GM12801 (cell line): ENCODE data around the gene DRD2.

Experiments used
- TF ChIP-seq, protein P1 (sequence below): IDR thresholded peaks from one replicate; pipeline ENCODE4 v1.5.1; 2011; ENCODE audit warnings: control low read depth; ENCODE audit not compliant: insufficient read length; ENCODE audit errors: extremely low read depth

The DRD2 gene

DNA sequence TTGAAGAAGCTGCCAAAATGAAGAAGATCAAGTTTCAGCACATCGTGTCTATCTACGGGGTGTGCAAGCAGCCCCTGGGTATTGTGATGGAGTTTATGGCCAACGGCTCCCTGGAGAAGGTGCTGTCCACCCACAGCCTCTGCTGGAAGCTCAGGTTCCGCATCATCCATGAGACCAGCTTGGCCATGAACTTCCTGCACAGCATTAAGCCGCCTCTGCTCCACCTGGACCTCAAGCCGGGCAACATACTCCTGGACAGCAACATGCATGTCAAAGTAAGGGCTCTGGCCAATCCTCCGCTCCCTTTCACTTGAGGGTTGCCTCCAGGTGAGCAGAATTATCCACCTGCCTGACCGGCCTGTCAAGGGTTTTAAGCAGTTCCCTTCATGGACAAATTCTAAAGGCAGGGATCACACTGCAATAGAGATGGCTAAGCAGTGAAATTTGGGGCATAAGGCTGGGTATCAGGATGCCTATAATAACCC is 81.7 kb downstream of the DRD2 start:
- TF ChIP-seq, protein P1, sequence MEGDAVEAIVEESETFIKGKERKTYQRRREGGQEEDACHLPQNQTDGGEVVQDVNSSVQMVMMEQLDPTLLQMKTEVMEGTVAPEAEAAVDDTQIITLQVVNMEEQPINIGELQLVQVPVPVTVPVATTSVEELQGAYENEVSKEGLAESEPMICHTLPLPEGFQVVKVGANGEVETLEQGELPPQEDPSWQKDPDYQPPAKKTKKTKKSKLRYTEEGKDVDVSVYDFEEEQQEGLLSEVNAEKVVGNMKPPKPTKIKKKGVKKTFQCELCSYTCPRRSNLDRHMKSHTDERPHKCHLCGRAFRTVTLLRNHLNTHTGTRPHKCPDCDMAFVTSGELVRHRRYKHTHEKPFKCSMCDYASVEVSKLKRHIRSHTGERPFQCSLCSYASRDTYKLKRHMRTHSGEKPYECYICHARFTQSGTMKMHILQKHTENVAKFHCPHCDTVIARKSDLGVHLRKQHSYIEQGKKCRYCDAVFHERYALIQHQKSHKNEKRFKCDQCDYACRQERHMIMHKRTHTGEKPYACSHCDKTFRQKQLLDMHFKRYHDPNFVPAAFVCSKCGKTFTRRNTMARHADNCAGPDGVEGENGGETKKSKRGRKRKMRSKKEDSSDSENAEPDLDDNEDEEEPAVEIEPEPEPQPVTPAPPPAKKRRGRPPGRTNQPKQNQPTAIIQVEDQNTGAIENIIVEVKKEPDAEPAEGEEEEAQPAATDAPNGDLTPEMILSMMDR: no peak

DNA sequence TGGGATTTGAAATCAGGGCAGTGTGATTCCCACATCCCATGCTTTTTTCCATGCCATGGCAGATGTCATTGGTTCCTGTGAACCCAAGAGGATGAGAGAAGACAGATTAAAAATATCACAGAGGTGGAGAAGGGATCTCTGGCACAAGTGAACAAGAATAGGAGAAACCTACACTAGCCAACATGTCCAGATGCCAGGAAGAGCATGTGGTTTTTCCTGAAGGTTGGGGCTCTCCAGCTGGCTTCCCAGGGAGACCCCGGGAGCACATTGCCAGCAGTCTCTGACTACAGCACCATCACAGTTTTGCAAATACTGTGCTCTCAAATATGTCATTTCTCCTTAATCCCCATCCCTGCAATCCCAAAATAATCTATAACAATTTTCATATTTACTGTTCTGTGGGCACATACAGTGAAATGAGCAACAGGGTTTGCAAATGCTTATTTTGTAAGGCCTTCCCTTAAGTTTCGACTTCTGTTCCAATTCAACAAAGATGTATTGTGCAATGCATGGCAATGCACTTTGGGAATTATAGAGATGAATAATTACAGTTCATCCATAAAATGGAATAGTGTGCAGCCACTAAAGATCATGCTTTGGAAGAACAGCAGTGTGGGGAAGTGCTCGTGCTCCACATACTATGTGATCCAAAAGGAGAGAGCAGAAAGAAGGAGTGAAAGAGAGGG is 82.8 kb downstream of the DRD2 start:
- TF ChIP-seq, protein P1: no peak

DNA sequence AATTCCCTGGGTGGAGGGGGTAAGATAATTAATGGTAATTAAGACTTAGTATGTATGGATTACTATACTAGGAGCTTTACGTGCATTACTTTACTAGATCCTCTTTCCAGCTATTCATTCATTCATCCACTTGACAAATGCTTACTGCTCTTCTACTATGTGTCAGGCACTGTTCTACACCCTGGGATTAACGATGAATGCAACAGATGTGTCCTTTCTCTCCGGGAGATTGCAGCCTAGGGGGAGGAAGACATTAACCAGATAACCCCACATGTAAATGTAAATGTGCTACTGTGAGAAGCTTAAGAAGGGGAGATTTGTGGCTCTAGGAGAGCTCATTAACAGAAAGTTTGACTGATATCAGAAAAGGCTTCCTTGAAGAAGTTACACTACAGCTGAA is 85.9 kb downstream of the DRD2 start:
- TF ChIP-seq, protein P1: no peak

DNA sequence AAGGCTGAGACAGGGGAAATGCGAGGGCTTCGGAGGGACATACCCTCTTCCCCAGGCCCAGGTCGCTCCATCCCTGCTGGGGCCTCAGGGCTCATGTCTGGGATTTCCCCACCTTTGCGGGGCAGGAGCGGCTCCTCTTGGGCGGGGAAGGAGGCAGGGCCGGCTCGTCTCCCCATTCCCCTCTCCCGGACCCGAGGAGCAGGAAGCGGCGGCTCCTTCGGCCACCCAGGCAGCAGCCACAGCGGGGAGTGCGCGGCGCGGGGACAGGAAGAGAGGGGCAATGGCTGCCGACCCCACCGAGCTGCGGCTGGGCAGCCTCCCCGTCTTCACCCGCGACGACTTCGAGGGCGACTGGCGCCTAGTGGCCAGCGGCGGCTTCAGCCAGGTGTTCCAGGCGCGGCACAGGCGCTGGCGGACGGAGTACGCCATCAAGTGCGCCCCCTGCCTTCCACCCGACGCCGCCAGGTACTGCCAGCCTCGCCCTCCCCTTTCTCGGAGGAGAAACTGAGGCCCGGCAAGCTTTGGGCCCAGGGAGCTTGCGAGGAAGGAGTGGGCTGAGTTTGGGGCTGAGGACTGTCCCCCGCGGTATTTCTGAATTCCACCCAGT is 87.5 kb downstream of the DRD2 start, which contains the start of gene ANKK1:
Gene ANKK1 (plus strand): TSS at position 175 of the 607 bp plus-strand sequence. CDS start 106 bp downstream, at position 281.
- TF ChIP-seq, protein P1: no peak

DNA sequence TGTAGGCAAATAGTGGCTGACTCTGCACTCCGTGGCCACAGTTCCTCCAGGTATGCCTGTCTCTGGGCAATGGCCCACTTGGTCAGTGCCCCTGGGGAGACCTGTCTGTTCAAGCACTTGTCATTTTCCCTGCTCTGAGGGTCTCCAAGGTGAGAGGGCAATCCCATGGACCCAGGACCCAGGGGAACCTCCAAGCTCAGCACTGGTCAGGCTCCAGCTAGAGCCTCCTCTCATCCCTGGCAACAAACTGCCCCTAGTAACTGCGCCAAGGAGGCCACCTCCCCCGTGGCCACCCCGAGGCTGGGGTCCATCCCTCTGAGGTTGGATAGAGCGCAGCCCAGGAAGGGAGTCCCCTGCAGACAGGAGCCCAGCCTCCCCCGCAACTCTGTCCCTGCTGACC is 88.3 kb downstream of the DRD2 start:
- TF ChIP-seq, protein P1: no peak

DNA sequence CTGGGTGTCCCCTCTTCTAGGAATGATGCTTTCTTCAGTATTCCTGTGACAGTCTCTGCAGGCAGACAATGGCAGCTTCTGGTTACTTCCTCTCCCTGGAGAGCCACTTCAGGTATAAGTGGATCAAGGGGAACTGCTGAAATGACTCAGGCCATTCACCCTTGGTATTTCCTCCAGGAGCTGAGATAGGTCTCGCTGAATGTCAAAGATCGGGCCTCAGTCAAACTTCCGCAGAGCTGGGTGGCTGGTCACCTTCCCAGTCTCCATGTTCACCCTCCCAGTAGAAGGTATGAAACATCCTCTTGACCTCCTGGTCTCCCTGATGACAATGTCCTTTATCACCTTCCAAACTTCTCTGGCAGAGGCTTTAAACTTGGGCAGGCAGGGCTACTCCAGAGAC is 89.4 kb downstream of the DRD2 start:
- TF ChIP-seq, protein P1: no peak

DNA sequence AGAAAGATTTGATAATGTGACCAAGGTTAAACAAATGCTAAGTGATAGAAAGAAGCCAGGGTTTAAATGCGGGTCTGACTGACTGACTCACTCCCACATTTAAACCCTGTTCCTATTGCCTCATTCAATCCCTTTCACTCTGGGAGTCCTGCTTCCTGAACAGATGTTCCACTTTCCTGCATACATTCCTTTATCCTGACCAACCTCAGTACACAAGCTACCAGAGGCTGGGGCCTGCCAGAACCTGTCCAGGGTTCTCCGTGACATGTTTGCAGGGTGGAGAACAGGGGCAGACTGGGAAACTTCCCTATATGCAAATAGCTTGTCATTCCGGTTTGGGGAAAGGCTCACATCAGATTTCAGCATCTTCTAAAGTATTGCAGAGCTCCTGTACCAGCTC is 90.6 kb downstream of the DRD2 start:
- TF ChIP-seq, protein P1: no peak
